NCI-H446 treated with DMSO at 0.1 percent for 48 hours (cell line): Measurements from ENCODE around the gene NKAIN4.

Experiments
- DNase-seq: peaks from one replicate; lab custom pipeline; 2025; lab: John Stamatoyannopoulos, UW

NKAIN4 gene

DNA sequence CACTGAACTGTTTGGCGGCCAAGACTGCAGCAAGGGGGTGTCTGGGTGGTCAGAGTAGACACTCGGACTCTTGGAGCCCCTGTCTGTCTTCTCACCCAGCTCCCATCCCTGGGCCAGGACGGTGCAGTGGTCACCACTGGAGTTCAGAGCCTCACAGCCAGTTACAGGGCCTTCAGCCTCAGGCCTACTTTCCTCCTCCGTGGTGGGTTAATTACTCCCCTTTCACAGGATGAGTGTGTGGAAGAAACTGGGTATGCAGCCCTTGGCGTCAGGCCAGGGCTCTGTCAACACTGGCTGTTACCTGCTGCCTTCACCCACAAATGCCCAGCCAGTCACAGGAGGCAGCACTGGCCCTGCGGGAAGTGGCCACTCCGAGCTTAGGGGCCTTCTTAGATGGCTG, 36.6 kb downstream of the NKAIN4 start:
- no peak for DNase-seq

- no peak for DNase-seq
These were observed 37.3 kb downstream of the NKAIN4 start for GRCh38 chr20:63216849-63217471.

DNA sequence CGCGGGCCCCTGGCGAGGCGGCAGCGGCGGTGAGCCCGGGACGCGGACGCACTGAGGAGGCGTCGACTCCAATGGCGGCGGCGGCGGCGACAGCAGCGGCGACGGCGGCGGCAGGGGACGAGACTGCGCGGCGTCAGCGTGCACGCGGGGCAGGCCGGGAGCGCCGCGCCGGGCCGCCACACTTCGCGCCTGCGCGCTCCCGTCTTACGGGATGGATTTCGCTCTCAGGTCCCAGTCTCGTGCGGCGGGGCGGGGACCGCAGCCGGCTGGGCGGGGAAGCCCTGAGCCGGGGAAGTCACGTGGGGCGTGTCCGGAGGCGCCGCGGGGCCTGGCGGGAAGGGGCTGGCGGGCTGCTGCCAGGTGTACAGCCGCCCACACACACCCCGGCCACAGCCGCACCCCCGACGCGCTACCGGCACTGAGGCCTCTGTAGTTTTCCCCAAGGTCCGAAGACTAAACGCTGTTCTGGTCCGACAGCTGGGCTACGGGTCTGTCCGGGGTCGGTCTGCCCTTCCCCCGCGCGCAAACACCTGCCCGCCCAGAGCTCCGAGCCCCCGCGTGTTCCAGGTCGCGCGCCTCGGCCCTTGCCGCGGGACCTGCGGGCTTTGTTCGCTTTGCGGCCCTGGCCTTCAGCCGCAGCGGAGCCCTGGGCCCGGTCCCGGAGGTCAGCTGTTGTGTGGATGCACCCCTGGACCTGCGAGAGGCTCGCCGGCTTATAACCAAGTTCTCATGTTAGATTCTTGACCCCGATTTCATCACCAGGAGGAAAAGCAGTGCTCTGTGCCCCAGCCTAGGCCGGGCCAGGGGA, 38.0 kb downstream of the NKAIN4 start, which contains the start of gene YTHDF1:
YTHDF1 (minus strand) TSS at position 91 of the 808 bp plus-strand sequence. CDS start 239 bp downstream, outside the sequence.
- peak; percentile 92 for DNase-seq

DNA sequence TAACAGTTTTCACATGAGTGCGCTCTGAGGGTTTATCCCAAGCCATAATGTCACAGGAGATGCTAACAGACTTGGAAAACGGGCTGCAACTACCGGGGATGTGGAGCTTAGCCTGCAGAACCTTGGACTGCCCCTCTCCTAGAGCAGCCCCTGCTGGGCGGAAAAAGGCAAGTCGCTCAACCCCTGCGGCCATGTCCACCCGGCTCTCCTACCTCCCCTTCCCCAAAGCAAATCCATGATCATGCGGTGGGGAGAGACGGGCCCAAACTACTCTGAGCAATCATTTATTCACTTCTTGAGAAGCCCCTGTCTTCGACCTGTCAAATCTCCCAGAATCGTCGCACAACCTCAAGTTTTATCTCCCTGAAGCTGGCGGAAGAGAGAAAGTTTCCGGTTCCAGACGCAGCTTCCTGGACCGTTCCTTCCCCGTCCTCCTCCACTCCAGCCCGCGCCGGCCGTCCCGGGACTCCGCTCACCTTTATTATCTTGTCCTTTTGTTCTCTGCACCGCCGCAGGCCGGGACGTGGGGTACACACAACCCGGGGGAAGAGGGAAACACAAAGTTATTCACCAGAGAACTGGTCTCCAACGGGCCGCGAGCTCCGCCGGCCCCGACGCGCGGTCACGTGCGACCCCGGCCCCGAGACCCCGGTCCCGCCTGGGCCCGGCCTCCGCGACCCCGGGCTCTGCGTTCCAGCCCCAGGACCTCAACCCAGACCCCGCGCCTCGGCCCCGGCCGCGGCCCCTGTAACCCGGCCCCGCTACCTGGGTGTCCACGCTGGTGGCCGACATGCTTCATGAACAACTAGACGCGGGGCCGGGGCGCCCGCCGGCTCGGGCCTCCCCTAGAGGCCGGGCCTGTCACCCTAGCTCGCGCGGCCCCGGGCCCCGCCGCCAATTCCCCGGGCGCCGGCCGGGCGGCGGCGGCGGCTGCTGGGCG, 38.9 kb downstream of the NKAIN4 start:
- DNase-seq = peak; percentile 16

DNA sequence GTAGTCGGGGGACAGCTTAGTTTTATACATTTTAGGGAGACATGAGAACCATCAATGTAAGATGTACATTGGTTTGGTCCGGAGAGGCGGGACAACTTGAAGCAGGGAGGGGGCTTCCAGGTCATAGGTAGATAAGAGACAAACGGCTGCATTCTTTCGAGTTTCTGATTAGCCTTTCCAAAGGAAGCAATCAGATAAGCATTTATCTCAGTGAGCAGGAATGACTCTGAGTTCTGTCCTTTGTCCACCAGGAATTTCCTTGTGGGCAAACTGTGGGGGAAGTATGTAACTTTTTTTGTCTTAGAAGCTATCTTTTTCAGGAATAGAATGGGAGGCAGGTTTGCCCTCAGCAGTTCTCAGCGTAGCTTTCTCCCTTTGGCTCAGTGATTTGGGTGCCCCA, 39.7 kb downstream of the NKAIN4 start:
- DNase-seq = no peak

DNA sequence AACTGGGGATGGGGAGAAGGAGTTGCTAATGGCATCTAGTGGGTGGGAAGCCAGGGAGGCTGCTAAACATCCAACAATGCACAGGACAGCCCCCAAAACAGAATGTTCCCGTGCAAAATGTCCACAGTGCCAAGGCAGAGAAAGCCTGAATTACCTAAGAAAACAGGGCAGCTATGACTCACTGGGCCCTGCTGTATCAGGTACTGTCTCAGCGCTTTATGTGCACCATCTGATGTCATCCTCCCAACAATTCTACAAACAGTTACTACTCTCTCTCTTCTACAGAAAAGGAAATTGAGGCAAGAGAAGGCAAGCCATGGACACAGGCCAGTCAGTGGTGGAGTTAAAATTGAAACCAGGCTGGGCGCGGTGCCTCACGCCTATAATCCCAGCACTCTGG, 41.5 kb downstream of the NKAIN4 start:
- no peak for DNase-seq

GRCh38 chr20:63212393-63212730, 41.9 kb downstream of the NKAIN4 start:
- DNase-seq = no peak

- no peak for DNase-seq
These were observed 44.2 kb downstream of the NKAIN4 start for GRCh38 chr20:63210011-63210605.

DNA sequence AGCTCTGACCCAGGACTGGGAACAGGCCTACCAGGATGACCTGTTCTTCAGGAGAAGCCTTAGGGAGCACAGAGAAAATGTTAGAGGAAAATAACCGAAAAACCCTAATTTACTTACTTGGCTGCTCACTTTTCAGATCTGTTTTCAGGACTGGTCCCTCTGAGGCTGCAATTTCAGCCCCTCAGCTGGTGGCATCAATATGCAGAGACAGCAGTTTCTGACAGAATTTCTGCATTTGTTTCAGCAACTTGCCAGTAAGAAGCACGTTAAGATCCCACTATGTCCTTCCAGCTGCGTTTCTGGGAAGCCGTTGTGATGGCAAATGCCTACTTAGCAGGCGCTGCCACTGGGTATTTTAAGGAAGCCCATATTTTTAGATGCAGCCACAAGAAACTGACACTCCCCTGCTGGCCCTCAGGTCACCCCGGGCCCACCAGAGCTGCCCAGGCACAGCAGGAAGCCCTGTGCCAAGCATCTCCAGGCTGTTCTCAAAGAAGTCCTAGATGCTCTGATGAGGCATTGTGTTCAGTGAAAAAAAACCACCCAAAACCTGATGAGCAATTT, 45.8 kb downstream of the NKAIN4 start:
- DNase-seq = no peak

DNA sequence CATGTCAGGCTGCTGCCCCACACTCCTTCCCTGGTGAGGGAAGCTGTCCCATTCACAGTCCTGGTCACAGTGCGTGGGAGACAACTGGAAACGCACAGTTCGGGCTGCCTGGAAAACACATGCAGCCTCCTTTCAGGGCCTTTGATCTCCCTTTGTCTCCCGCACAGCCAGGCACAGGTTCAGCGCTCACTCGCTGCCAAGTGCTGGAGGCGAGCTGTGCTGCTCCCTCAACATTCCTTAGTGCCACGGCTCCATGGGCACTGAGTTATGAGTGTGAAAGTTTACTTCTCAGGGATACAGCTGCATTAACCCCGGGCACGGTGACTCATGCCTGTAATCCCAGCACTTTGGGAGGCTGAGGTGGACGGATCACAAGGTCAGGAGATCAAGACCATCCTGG, 47.4 kb downstream of the NKAIN4 start:
- no peak for DNase-seq

DNA sequence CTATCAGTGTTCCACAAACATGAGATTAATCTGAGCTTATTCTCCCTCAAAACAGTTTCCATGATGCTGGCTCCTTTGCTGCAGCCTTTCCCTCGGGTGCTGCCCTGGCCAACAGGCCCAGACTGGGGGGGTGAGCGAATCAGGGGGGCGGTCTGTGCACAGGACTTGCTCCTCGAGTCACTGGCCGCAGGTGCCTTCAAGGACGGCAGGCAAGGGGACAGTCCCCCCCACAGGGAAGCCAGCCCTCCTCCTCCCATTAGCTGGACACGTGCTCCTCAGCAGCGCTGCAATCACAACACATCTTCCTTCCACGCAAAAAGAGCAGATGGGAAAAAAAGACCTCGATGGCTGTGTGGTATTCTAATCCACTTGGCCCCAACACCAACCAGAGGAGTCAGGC, 48.4 kb downstream of the NKAIN4 start:
- DNase-seq = no peak

DNA sequence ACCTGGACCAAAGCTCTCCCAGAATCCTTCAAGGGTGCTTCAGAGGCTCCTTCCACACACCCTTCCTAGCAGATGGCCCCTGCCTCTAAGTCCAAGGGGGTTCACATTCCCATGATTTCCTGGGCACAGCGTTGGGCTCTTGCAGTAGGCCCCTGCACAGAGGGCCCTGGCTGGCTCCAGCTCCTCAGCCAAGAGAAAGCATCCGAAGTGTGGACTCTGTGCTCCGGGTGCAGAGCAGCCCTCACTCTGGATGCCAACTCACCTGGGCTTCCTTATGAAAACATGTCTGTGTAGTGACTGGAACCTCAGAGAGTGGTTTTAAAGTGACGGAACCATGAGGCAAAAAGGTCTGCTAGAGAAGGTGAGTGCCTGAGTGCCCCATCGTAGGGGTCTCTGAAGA, 49.9 kb downstream of the NKAIN4 start:
- no peak for DNase-seq

DNA sequence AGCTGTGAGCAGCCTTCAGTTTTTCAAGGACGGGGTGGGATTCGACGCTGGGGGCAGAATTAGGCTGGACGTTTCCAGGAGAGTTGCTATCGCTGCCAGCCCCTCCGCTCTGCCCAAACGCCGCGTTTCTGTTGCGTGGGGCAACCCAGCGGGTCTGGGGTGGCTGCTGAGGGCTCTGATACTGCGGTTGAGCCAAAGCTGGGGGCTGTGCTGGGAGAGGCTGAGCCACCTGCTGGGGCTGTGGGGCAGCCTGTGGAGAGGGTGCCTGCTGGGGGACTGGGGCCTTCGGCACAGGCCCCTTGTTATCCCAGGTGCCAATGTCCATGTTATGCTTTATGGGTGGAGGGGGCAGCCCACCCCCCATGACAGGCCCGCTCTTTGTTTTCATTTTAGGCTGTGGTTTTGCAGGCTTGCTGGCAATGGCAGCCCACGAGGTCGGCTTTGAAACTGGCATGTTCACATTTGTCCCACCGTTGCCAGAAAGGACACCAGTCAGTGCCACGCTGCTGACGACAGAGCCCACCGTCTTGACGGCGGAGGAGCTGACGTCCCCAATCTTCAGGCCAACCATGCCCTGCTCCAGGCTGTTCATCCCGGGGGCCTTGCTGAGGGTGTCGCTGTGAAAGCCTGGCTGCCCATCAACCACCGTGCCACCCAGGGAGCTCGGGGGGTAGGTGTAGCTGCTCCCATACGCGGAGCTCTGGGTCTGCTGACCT, 51.3 kb downstream of the NKAIN4 start:
- no peak for DNase-seq

DNA sequence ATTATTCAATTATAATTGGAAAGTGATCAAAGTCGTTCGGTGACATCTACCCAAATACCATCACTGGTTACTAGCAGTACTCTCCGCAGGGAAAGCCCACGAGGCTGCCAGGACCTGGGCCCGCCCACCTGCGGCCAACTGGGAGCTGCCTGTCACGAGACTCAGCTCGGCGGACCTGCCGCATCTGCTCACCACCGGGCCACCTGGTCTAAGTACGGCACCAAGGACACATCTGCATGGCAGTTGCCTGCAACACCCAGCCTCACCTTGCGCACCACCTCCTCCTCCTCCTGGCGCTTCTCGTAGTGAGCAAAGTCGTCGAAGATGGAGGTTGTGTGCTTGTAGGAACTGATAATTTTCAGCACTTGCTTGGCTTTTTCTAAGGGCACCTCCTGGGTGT, 52.2 kb downstream of the NKAIN4 start:
- no peak for DNase-seq

DNA sequence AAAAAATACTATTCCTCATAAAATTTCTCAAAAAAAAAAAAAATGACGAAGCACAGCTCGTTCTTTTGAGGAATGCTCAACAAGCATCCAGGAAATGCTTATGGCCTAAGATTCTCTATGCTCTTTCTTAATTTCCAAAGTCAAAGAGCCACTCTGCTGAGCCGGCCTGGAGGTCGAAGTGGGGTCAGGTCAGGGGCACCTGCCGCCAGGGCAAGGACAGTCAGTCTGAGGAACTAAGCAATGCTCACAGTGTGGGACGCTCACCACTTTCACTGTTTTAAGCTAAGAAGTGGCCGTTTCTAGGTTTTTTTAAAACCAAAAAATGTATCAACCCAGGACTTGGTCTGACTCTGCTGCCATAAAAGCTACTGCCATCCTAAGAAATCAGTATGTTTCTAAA, 55.7 kb downstream of the NKAIN4 start:
- no peak for DNase-seq

- no peak for DNase-seq
These were observed 57.3 kb downstream of the NKAIN4 start for GRCh38 chr20:63196768-63197470.

DNA sequence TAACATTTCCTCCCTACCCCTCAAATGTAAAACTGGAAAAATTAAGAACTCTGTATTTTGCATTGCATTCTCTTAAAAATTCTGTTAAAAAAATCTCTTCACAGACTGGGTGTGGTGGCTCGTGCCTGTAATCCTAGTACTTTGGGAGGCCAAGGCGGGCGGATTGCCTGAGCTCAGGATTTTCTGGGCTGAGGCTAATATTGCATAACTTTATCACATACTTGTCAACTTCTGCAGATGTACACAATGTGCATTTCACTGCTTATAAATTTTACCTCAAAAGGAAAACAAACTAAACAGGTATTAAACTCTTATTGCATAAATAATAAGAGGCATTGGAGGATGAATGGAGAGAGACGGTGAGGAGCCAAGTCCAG, 59.5 kb downstream of the NKAIN4 start:
- no peak for DNase-seq

DNA sequence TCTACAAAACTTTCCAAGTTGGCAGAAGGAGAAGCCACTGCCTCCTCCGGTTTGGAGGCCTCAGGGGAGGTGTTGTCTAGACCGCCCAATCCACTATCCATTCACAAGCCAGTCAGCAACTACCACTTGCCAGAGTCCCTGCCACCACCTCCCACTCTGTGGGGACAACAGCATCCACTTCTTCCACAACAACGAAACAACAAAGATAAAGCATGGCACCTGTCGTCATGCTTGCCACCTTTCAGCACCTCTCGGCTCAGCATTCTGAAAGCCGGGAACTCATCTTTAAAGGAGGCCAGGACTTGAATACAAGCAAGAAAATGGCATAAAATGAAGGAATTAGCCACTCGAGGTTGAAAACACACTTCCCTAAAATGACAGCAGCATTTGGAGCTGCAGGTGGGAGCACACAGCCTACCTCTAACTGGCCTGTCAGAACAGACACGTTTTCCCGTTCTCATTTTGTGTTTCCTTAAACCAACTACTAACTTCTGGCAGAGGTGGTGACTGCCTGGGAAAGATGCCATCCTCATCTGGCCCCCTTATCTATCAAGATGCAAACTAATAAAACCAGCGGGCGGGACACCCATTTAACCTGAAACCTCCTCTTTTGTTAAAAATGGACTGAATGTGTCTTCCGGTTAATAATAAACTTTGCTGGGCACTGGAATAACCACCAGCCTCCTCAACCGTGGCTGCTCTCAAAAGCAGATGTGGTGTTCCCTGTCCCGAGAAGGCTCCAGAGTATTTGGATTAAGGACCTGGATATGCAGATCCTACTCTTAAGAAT, 60.1 kb downstream of the NKAIN4 start:
- DNase-seq = no peak

DNA sequence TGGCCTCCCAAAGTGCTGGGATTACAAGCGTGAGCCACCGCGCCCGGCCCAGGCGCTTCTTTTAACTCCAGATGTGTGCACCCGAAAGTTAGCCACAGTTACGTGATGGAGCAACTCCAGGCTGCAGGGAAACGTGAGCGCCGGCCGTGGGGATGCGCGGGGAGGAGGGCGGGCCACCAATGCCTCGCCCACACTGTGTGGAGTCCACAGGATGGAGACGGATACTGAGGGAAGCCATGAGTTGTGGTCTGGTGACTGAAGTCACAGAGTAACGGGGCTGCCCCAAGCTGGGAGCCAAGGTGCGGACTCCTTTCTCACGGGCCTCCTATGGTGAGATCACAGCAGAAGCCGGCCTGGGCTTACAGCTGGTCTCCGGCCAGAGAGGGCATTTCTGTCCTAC, 61.5 kb downstream of the NKAIN4 start:
- no peak for DNase-seq

DNA sequence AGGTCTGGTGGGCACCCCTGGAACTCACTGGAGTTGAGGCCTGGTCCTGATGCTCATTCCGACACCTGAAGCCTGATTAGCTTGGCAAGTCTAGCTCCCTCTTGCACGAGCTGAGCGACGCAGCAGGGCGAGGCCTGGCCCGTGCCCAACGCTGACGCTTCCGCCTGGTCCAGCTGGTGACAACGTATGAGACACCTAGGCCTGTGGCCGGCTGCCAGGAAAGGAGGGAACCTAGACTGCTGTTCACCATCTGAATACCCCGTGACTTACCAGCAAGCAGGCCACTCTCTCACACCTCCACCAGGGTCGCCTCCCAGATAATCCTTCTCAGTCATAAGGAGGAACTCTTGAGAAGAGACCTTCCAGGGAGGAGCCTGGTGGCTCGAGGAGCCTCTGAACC, 62.9 kb downstream of the NKAIN4 start:
- DNase-seq = peak; percentile 11
